ENCODE measurements around the gene ATG4A.
A peak's percentile ranks its signal among the peaks of the same experiment; 100 is the strongest.

Gene ATG4A

DNA sequence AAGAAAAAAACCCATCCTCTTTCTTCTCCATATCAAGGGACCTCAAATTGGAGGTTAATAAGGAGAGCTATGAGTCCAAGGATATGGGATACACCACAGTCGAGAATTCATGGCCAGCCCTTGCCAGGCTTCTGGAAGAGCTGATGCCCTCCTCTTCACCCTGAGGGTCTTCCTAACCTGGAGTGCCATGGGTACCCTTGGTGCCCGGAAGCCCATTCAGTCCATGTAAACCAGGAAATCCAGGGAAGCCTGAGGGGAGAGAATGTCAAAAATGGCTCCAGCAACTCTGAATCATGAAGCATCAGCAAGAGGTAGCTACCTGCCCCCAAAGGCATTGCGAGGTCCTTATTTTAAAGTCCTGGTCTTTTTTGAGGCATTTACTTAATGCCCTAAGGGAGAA, 78.2 kb downstream of the ATG4A start:
- DNase-seq (ENCODE audit: low read depth) = no peak

DNA sequence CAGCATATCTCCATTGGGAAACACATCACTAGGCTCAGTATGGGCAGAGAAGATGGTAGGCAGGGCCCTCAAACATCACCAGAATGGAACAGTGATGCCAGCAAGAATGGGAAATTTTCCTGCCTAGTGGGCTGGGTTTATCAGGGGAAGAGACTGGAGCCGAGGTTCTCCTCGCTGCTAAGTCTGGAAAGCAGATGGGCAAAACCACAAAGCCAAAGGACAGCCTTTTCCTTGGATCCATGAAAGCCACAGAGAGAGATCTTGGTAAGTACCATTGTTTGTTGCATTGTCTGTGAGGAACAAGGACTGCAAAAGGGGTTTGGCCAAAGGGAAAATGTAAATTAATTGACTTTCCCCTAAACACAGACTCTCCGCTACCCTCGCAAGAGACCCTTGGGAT, 80.1 kb downstream of the ATG4A start:
- DNase-seq (ENCODE audit: low read depth) = no peak

DNA sequence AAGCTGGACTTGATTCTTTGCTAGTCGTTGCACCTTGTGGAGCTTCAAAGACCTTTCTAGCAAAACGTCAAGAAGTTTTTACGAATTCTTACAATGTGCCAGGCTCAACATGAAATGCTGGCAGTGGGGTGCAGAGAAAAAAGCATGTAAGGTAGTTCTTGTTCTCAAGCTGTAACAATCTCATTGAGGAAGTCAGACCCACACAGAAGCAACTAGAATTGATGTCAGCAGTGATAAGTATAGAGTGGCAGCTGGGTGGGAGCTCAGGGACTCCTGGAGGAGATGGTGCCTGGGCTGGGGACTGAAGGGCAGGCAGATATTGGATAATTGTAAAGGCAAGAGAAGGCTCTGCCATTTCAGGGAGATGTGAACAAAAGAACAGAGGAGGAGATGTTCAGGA, 82.3 kb downstream of the ATG4A start:
- DNase-seq (ENCODE audit: low read depth) = no peak

DNA sequence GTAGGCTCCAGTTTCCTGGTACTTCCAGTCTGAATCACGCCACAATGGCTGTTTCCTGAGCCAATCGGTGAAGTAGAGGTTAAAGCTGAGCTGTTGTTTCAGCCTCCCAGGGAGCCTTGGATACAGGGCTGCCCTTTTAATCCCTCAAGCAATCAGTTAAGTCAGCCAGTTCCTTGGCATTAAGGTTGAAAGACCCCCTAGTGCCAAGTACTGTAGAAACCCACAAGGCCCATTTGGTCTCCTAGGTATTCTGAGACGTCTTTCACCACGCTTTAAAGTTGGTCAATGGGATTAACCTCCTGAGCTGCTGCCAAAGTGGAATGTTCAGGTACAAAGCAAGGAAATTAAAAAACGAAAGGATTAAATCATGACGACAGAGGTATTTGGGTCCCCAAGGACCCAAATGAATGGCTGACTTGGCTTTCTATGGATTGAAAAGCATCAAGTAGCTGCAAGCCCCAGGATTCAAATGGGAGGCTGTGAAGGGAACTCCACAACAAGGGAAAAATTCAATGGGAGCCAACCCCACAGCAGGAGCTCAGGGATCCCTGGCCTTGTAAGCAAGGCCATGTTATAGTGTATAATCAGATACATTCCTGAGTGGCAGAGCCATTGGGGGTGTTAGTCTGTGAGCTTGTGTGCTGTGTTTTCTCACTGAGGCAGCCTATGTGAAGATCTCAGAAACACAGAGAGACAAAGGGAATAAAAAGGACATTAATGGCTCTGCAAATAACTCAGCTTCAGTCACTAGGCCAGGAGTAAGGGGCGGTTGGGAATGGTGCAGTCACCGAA, 86.0 kb downstream of the ATG4A start:
- no peak for DNase-seq (ENCODE audit: low read depth)

DNA sequence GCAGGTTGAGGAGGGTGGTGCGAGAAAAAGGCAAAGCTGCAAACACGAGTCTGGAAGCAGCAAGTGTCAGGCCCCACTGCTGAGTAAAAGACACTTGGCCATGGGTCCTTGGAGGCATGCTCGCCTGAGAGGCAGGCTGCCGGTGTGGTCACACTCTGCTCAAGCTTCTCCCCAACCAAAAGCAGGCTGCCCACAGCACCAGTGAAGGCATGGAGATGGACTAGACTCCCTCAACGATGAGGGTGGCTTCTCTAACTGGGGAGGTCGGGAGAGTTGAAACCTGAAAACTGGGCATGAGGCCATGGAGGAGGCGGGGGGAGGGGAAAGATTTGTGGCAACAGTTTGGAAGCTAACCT, 86.5 kb downstream of the ATG4A start:
- no peak for DNase-seq (ENCODE audit: low read depth)

DNA sequence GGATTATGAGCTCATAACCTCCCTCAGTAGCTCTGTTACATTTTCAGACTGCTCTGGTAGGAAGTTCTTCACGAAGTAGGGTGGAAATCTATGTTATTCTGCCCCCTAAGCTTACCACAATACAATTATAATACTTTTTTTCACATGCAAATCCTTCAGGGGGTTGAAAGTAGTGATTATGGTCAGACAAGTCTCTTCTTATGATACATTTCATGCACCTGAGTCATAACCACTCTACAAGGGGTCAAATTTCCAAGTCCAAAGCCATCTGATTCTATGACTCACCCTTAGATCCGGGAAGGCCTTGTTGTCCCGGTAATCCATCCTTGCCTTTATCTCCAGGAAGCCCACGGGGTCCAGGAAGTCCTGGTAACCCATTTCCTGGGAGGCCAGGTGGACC, 95.2 kb downstream of the ATG4A start:
- DNase-seq (ENCODE audit: low read depth) = peak; percentile 59

DNA sequence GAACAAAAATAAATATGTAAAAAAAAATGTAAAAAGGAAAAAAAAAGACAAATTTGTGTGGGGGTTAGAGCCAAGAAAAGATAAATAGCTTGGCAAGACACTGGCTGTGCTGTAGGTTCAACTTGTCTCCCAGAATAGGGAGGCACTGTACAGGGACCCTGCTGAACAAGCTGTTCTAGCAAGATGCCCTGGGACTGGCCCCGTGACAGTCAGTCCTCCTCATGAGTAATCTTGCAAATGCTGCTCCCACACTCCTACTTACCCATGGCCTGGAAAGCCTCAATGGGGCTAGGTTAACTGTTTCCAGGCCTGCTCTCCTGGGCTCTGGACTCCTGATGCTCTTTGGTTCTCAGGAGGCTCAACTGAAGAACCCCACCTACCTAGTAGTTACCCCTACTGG, 106.8 kb downstream of the ATG4A start:
- no peak for DNase-seq (ENCODE audit: low read depth)

DNA sequence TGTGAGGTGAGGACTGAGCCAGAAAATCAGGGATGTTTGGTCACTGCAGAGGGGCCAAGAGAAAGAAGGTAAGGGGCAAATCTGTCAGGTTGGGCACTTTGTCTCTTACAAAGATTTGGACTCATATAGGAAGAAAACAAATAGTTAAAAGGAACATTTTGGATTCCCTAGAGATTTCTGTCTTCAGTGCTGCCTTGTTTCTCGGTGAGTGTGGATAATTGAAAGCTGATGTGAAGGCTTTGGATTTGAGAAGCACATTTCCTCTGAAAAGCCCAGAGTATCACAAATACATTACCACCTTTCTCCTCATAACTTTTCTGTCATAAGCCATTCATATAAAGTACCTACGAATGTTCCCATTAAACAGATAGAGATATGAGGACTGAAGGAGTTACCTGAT, 107.5 kb downstream of the ATG4A start:
- DNase-seq (ENCODE audit: low read depth) = no peak

DNA sequence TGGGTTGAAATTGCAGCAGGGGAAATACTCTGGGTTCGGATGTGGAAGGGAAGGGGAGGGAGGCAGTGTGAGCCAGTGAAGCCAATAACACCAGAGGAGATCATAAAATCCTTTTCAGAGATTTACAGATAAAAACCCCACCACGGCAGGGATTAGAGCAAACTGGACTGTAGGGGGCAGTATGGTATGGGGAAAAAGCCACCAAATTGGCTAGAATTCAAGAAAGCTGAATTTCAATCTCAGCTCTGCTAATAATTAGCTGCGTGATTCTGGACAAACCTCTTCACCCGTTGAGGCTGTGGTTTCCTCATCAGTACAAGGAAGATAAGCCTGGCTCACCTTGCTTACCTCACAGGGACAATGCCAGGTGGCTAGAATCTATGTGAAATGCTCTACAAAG, 108.1 kb downstream of the ATG4A start:
- no peak for DNase-seq (ENCODE audit: low read depth)

DNA sequence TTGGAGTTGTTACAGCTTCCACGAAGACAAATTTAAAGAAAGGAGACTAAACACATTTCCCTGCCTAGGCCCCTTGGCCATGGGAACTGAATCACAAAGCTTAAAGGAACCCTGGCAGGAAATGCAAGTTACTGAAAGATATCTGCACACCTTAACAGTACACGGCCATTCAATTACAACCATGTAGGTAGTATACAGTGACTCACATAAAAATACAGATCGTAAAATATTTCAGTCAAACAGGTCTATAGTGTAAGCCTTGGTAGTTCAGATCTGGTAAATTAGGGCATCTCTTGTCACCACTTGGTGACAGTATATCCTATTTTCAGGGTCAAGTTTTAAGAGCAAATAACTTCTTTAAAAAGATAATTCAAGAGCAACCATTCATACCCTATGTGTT, 112.0 kb downstream of the ATG4A start:
- DNase-seq (ENCODE audit: low read depth) = no peak
